ENCODE measurements around the gene PRKACA.

- TF ChIP-seq, protein P1, sequence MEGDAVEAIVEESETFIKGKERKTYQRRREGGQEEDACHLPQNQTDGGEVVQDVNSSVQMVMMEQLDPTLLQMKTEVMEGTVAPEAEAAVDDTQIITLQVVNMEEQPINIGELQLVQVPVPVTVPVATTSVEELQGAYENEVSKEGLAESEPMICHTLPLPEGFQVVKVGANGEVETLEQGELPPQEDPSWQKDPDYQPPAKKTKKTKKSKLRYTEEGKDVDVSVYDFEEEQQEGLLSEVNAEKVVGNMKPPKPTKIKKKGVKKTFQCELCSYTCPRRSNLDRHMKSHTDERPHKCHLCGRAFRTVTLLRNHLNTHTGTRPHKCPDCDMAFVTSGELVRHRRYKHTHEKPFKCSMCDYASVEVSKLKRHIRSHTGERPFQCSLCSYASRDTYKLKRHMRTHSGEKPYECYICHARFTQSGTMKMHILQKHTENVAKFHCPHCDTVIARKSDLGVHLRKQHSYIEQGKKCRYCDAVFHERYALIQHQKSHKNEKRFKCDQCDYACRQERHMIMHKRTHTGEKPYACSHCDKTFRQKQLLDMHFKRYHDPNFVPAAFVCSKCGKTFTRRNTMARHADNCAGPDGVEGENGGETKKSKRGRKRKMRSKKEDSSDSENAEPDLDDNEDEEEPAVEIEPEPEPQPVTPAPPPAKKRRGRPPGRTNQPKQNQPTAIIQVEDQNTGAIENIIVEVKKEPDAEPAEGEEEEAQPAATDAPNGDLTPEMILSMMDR (conservative IDR thresholded peaks at IDR 0.05 in 1 of 2, IDR thresholded peaks at IDR 0.05 in 1 of 2; ENCODE audit: extremely low read depth in 1 of 2, insufficient read depth in 1 of 2, low read depth in 1 of 2, low read length in 2 of 2): no peak
- TF ChIP-seq EZH2 (IDR thresholded peaks at IDR 0.05; ENCODE audit: borderline replicate concordance, low read length): no peak
Measured at GRCh38 chr19:14050512-14050911, 67.0 kb downstream of the PRKACA start.
